Liver (tissue), 9 donors: Measurements from ENCODE around the gene KRTAP9-3. TPM values are rescaled to one million over a fixed set of nuclear protein-coding genes. Genes with fewer than 3 reads are reported as not detected.
"Not testable (repeated sequence)": the region's sequence is repeated elsewhere in the genome, so short reads cannot be mapped to it uniquely, and the experiment has no call there.

Experiments used
- DNase-seq: peaks from one replicate; pipeline ENCODE4 v3.0.0-alpha.2; 2017; ENCODE audit warnings: low spot score
- H3K27ac ChIP-seq, 2 donors: one replicate each; pipeline ENCODE4 v1.7.0; 2013; ENCODE audit warnings: inconsistent platforms in 2 of 2, low read length in 2 of 2, control low read depth in 1 of 2, low read depth in 1 of 2, mild to moderate bottlenecking in 1 of 2
- H3K27me3 ChIP-seq, 4 donors: one replicate each; pipeline versions ENCODE4 v1.6.1 to v1.7.0; 2013; ENCODE audit warnings: low read length in 3 of 4, inconsistent platforms in 1 of 4, mild to moderate bottlenecking in 1 of 4, moderate library complexity in 1 of 4; ENCODE audit not compliant: control insufficient read depth in 4 of 4, insufficient read depth in 4 of 4
- H3K36me3 ChIP-seq, 4 donors: one replicate each; pipeline versions ENCODE4 v1.6.1 to v1.7.0; 2013; ENCODE audit warnings: low read length in 3 of 4, mild to moderate bottlenecking in 3 of 4, low read depth in 1 of 4, moderate library complexity in 1 of 4; ENCODE audit not compliant: control insufficient read depth in 4 of 4, insufficient read depth in 3 of 4
- H3K4me1 ChIP-seq, 4 donors: one replicate each; pipeline versions ENCODE4 v1.6.1 to v1.7.0; 2013; ENCODE audit warnings: low read length in 3 of 4, mild to moderate bottlenecking in 3 of 4, moderate library complexity in 1 of 4; ENCODE audit not compliant: control insufficient read depth in 4 of 4, insufficient read depth in 4 of 4
- H3K4me3 ChIP-seq, 3 donors: one replicate each; pipeline versions ENCODE4 v1.6.1 to v1.7.0; 2013; ENCODE audit warnings: low read length in 3 of 3, control low read depth in 1 of 3, low read depth in 1 of 3, mild to moderate bottlenecking in 1 of 3
- H3K9ac ChIP-seq, 2 donors: one replicate each; pipeline ENCODE4 v1.7.0; 2013; ENCODE audit warnings: low read length in 2 of 2, mild to moderate bottlenecking in 2 of 2, moderate library complexity in 2 of 2, control low read depth in 1 of 2, low read depth in 1 of 2
- H3K9me3 ChIP-seq, 4 donors: one replicate each; pipeline versions ENCODE4 v1.6.1 to v1.7.0; 2013; ENCODE audit warnings: low read length in 3 of 4; ENCODE audit not compliant: control insufficient read depth in 4 of 4
- FOXA1 ChIP-seq: IDR thresholded peaks from 2 replicates; pipeline ENCODE4 v1.6.1; 2016; ENCODE audit warnings: antibody characterized with exemption
- FOXA2 ChIP-seq: IDR thresholded peaks from 2 replicates; pipeline ENCODE4 v1.6.1; 2016; ENCODE audit warnings: antibody characterized with exemption
- GABPA ChIP-seq, 2 donors: IDR thresholded peaks in 1 of 2; conservative IDR thresholded peaks in 1 of 2; 2 replicates each; pipeline ENCODE4 v1.6.1; 2016; ENCODE audit warnings: antibody characterized with exemption in 2 of 2, mild to moderate bottlenecking in 1 of 2, moderate library complexity in 1 of 2
- HNF4A ChIP-seq, 2 donors: conservative IDR thresholded peaks; 2 replicates each; pipeline ENCODE4 v1.6.1; 2016; ENCODE audit warnings: antibody characterized with exemption in 2 of 2, mild to moderate bottlenecking in 2 of 2
- HNF4G ChIP-seq: IDR thresholded peaks from 2 replicates; pipeline ENCODE4 v1.6.1; 2016; ENCODE audit warnings: antibody characterized with exemption
- JUND ChIP-seq, 2 donors: IDR thresholded peaks; 2 replicates each; pipeline ENCODE4 v1.6.1; 2016; ENCODE audit warnings: antibody characterized with exemption in 2 of 2
- RAD21 ChIP-seq, 2 donors: IDR thresholded peaks; 2 replicates each; pipeline ENCODE4 v1.6.1; 2016; ENCODE audit warnings: antibody characterized with exemption in 2 of 2, mild to moderate bottlenecking in 2 of 2
- TAF1 ChIP-seq: conservative IDR thresholded peaks from 2 replicates; pipeline ENCODE4 v1.6.1; 2016; ENCODE audit warnings: antibody characterized with exemption, mild to moderate bottlenecking
- WGBS: extraction: QIAGEN DNeasy Blood & Tissue Kit; methylation state at CpG from one replicate; pipeline ENCODE4 v1.1.7; 2013; 5-methylcytosine and 5-hydroxymethylcytosine counted together
- polyA plus RNA-seq, 2 donors: library from polyadenylated mRNA; stranded (reverse) in 1 of 2; unstranded in 1 of 2; fragments of 200-250 nt in 1 of 2; fragments of >200 nt in 1 of 2; fragmentation: Nextera tagmentation in 1 of 2; extraction: Ambion mirVana in 1 of 2; gene quantifications; one replicate each; pipeline versions ENCODE4 v1.2.1 to v1.2.3, GENCODE V29; 2013 to 2015
- total RNA-seq, 2 donors: library from RNA; depleted of rRNA; stranded (reverse); fragments of >200 nt; gene quantifications; one replicate each; pipeline ENCODE4 v1.2.3, GENCODE V29; 2014
- TF ChIP-seq, protein P1 (sequence below): IDR thresholded peaks from 2 replicates; pipeline ENCODE4 v1.6.1; 2016; ENCODE audit warnings: antibody characterized with exemption, mild to moderate bottlenecking
- TF ChIP-seq, protein P2 (sequence below): fragments of 150-350 bp; IDR thresholded peaks from 2 replicates; pipeline ENCODE4 v1.5.1; 2017; ENCODE audit warnings: improper control_type of control experiment, low read depth, low read length; ENCODE audit not compliant: missing input control
- TF ChIP-seq, protein P3 (sequence below): IDR thresholded peaks from 2 replicates; pipeline ENCODE4 v1.6.1; 2016; ENCODE audit warnings: antibody characterized with exemption
- TF ChIP-seq, protein P4 (sequence below): IDR thresholded peaks from 2 replicates; pipeline ENCODE4 v1.6.1; 2016; ENCODE audit warnings: antibody characterized with exemption
- TF ChIP-seq, protein P5 (sequence below): IDR thresholded peaks from 2 replicates; pipeline ENCODE4 v1.6.1; 2016; ENCODE audit warnings: antibody characterized with exemption
- donor health status: healthy.
- donor health status: healthy.
- donor health status: healthy.
- donor health status: healthy.
- donor health status: healthy.

Gene KRTAP9-3
- total and polyA plus RNA-seq, 4 donors = not detected

DNA sequence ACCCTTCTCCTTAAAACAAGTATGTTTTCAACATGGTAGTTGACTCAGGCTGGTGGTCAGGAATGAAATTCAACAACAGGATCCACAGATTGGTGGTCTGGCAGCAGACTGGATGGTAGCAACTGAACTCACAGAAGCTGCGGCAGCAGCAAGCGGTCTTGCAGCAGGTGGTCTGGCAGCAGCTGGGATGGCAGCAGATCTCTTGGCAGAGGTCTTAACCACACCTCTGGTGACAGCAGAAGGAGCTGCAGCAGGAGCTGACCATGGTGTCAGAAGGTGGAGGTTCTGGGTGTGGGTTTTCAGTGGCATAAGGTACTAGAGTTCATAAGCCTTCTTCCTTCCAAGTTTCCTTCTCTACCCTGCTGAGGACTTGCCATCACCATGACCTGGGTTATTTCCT, 45.4 kb upstream of the KRTAP9-3 start:
- H3K27me3 ChIP-seq = peaks cover 0 to 12% (median 0%) of the 10 kb centered on the region in 4 donors
- 85% methylated on average over 2 of the region's 2 CpGs for WGBS
- DNase-seq = no peak

DNA sequence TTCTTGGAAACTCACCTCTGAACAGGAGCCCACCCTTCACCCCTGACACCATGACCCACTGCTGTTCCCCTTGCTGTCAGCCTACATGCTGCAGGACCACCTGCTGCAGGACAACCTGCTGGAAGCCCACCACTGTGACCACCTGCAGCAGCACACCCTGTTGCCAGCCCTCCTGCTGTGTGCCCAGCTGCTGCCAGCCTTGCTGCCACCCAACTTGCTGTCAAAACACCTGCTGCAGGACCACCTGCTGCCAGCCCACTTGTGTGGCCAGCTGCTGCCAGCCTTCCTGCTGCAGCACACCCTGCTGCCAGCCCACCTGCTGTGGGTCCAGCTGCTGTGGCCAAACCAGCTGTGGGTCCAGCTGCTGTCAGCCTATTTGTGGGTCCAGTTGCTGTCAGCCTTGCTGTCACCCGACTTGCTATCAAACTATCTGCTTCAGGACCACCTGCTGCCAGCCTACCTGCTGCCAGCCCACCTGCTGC, 42.4 kb upstream of the KRTAP9-3 start, which contains the start of gene KRTAP9-1:
Gene KRTAP9-1 (plus strand): TSS at position 51 of the 482 bp plus-strand sequence. CDS start 0 bp downstream, at position 51.
- H3K9me3 ChIP-seq, H3K4me3 ChIP-seq, DNase-seq, H3K4me1 ChIP-seq, H3K36me3 ChIP-seq, H3K9ac ChIP-seq, H3K27me3 ChIP-seq, H3K27ac ChIP-seq: not testable (repeated sequence)
- WGBS = 64% methylated on average over 1 of the region's 1 CpG

More for the DNA sequence above, 45.4 kb upstream of the KRTAP9-3 start:
- Histone ChIP-seq H3K9me3 (no peaks in the 10 kb centered on the region), H3K4me1 (no peaks in the 10 kb centered on the region), H3K27ac (no peak overlapping the region), H3K9ac (no peak overlapping the region), H3K36me3 (no peaks in the 10 kb centered on the region), H3K4me3 (no peak overlapping the region)
- TF ChIP-seq HNF4G = no peak
- no peak for TF ChIP-seq RAD21 (IDR thresholded peaks at IDR 0.05)
- TF ChIP-seq, protein P1, sequence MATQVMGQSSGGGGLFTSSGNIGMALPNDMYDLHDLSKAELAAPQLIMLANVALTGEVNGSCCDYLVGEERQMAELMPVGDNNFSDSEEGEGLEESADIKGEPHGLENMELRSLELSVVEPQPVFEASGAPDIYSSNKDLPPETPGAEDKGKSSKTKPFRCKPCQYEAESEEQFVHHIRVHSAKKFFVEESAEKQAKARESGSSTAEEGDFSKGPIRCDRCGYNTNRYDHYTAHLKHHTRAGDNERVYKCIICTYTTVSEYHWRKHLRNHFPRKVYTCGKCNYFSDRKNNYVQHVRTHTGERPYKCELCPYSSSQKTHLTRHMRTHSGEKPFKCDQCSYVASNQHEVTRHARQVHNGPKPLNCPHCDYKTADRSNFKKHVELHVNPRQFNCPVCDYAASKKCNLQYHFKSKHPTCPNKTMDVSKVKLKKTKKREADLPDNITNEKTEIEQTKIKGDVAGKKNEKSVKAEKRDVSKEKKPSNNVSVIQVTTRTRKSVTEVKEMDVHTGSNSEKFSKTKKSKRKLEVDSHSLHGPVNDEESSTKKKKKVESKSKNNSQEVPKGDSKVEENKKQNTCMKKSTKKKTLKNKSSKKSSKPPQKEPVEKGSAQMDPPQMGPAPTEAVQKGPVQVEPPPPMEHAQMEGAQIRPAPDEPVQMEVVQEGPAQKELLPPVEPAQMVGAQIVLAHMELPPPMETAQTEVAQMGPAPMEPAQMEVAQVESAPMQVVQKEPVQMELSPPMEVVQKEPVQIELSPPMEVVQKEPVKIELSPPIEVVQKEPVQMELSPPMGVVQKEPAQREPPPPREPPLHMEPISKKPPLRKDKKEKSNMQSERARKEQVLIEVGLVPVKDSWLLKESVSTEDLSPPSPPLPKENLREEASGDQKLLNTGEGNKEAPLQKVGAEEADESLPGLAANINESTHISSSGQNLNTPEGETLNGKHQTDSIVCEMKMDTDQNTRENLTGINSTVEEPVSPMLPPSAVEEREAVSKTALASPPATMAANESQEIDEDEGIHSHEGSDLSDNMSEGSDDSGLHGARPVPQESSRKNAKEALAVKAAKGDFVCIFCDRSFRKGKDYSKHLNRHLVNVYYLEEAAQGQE = no peak
- no peak for TF ChIP-seq TAF1
- TF ChIP-seq FOXA2 = no peak
- TF ChIP-seq HNF4A (conservative IDR thresholded peaks at IDR 0.05) = no peak
- TF ChIP-seq, protein P2, sequence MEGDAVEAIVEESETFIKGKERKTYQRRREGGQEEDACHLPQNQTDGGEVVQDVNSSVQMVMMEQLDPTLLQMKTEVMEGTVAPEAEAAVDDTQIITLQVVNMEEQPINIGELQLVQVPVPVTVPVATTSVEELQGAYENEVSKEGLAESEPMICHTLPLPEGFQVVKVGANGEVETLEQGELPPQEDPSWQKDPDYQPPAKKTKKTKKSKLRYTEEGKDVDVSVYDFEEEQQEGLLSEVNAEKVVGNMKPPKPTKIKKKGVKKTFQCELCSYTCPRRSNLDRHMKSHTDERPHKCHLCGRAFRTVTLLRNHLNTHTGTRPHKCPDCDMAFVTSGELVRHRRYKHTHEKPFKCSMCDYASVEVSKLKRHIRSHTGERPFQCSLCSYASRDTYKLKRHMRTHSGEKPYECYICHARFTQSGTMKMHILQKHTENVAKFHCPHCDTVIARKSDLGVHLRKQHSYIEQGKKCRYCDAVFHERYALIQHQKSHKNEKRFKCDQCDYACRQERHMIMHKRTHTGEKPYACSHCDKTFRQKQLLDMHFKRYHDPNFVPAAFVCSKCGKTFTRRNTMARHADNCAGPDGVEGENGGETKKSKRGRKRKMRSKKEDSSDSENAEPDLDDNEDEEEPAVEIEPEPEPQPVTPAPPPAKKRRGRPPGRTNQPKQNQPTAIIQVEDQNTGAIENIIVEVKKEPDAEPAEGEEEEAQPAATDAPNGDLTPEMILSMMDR = no peak
- no peak for TF ChIP-seq GABPA (IDR thresholded peaks at IDR 0.05 in 1 of 2, conservative IDR thresholded peaks at IDR 0.05 in 1 of 2)
- no peak for TF ChIP-seq JUND (IDR thresholded peaks at IDR 0.05)
- TF ChIP-seq FOXA1 = no peak
- TF ChIP-seq, protein P3, sequence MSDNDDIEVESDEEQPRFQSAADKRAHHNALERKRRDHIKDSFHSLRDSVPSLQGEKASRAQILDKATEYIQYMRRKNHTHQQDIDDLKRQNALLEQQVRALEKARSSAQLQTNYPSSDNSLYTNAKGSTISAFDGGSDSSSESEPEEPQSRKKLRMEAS = no peak
- TF ChIP-seq, protein P4, sequence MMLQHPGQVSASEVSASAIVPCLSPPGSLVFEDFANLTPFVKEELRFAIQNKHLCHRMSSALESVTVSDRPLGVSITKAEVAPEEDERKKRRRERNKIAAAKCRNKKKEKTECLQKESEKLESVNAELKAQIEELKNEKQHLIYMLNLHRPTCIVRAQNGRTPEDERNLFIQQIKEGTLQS = no peak
- TF ChIP-seq, protein P5, sequence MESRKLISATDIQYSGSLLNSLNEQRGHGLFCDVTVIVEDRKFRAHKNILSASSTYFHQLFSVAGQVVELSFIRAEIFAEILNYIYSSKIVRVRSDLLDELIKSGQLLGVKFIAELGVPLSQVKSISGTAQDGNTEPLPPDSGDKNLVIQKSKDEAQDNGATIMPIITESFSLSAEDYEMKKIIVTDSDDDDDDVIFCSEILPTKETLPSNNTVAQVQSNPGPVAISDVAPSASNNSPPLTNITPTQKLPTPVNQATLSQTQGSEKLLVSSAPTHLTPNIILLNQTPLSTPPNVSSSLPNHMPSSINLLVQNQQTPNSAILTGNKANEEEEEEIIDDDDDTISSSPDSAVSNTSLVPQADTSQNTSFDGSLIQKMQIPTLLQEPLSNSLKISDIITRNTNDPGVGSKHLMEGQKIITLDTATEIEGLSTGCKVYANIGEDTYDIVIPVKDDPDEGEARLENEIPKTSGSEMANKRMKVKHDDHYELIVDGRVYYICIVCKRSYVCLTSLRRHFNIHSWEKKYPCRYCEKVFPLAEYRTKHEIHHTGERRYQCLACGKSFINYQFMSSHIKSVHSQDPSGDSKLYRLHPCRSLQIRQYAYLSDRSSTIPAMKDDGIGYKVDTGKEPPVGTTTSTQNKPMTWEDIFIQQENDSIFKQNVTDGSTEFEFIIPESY = no peak
